Adipocyte (in vitro differentiated cells): ENCODE measurements around the gene DAB2IP.

Experiments
- DNase-seq: peaks from one replicate; pipeline ENCODE4 v3.0.0-alpha.2; 2015; ENCODE audit warnings: low read depth
- H3K27me3 ChIP-seq: replicated peaks from 2 replicates; pipeline ENCODE4 v1.7.0; 2013; ENCODE audit warnings: mild to moderate bottlenecking, low read length, moderate library complexity; ENCODE audit not compliant: control insufficient read depth, insufficient read depth
- H3K36me3 ChIP-seq: 2 replicates; pipeline ENCODE4 v1.7.0; 2013; ENCODE audit warnings: low read length, mild to moderate bottlenecking, moderate library complexity; ENCODE audit not compliant: control insufficient read depth, insufficient read depth, severe bottlenecking
- H3K4me1 ChIP-seq: 2 replicates; pipeline ENCODE4 v1.7.0; 2013; ENCODE audit warnings: mild to moderate bottlenecking, low read length, moderate library complexity; ENCODE audit not compliant: control insufficient read depth, insufficient read depth
- H3K4me3 ChIP-seq: 2 replicates; pipeline ENCODE4 v1.7.0; 2013; ENCODE audit warnings: mild to moderate bottlenecking, low read length, moderate library complexity
- H3K9ac ChIP-seq: 2 replicates; pipeline ENCODE4 v1.7.0; 2013; ENCODE audit warnings: mild to moderate bottlenecking, low read length, moderate library complexity
- H3K9me3 ChIP-seq: 2 replicates; pipeline ENCODE4 v1.7.0; 2013; ENCODE audit warnings: mild to moderate bottlenecking, low read length, moderate library complexity; ENCODE audit not compliant: control insufficient read depth

DAB2IP gene

DNA sequence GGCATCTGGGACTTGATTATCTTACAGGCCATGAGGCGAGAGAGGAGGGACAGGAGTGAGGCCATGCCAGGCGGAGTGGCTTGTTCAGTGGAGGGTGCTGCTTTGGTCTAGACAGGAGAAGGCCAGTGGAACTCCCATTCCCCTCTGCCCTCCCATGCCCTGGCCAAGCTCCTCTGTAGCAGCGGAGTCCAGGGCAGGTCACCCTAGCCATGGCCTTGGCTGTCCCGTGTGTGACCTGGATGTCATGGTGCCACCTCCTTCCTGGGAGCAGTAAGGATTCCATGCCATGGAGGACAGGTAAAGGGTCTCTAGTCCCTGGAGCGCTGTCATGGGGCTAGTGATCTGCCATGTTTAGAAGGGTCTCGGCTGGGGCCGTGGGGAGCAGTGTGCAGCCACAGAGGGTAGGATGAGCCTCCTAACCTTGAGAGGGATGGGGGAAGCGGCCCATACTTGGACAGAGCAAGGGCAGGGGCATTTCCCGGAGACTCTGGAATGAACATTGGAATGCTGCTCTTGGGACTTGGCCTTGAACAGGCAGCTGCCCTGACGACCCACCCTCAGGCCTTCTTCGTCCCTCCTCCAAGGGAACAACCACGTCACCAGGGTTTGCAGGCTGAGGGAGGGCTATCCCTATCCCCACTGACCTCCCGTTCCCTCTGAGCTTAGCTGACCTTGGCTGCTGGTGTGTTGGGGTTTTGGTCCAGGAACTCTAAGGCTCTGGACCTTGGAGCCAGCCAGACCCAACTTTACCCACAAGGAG is 100.4 kb downstream of the DAB2IP start:
- no peak overlapping the region for H3K4me3 ChIP-seq
- H3K9me3 ChIP-seq = no peaks in the 10 kb centered on the region
- H3K36me3 ChIP-seq = no peaks in the 10 kb centered on the region
- peaks cover 15% of the 10 kb centered on the region for H3K4me1 ChIP-seq
- H3K9ac ChIP-seq = no peak overlapping the region
- no peaks in the 10 kb centered on the region for H3K27me3 ChIP-seq
- DNase-seq = no peak

DNA sequence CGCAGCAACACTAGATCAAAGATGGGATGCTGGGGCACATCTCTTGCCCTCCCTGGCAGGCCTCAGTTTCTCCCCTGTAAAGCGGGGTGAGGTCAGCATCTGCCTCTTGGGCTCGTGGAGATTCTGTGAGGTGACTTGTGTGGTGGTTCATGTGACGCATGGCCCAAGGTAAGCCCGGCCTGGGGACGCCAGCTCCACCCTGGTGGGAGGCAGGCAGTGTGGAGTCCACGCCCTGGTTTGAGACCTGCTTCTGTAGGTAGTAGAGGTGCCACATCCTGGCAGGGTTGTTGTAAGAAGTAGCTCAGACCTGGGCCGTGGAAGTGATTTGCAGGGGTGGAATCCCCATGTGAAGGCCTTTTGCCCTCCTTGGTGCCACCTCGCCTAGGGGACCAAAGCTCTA is 101.5 kb downstream of the DAB2IP start:
- H3K27me3 ChIP-seq = no peaks in the 10 kb centered on the region
- H3K9me3 ChIP-seq = no peaks in the 10 kb centered on the region
- no peaks in the 10 kb centered on the region for H3K36me3 ChIP-seq
- H3K4me3 ChIP-seq = no peak overlapping the region
- peaks cover 15% of the 10 kb centered on the region for H3K4me1 ChIP-seq
- H3K9ac ChIP-seq = no peak overlapping the region
- no peak for DNase-seq

- Histone ChIP-seq H3K9ac (no peak overlapping the region), H3K27me3 (no peaks in the 10 kb centered on the region), H3K4me3 (no peak overlapping the region), H3K9me3 (no peaks in the 10 kb centered on the region), H3K4me1 (peaks cover 5% of the 10 kb centered on the region), H3K36me3 (peaks cover 2% of the 10 kb centered on the region)
- DNase-seq = no peak
Observed at GRCh38 chr9:121753802-121754654, 102.6 kb downstream of the DAB2IP start.

GRCh38 chr9:121754655-121755436 is 103.4 kb downstream of the DAB2IP start:
- no peaks in the 10 kb centered on the region for H3K4me1 ChIP-seq
- H3K9ac ChIP-seq = no peak overlapping the region
- H3K9me3 ChIP-seq = no peaks in the 10 kb centered on the region
- no peaks in the 10 kb centered on the region for H3K27me3 ChIP-seq
- no peak overlapping the region for H3K4me3 ChIP-seq
- H3K36me3 ChIP-seq = peaks cover 9% of the 10 kb centered on the region
- DNase-seq = no peak

DNA sequence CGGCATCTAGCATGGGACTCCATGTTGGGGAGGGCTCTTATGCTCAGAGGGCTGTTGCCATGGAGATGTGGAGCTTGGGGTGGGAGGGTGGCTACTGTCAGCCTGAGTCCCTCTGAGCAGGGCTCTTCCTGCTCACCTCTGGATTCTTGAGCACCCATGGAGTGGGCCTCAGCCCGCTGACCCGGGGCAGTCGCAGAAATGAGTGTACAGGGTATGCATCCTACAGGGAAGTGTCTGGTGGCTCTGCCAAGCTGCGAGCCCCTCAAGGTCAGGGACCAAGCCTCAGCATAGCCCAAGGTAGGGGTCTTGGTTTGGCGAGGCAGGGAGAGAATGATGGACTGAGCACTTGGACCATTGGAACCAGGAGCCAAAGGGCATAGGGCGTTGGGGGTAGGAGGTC is 104.1 kb downstream of the DAB2IP start:
- Histone ChIP-seq H3K9me3 (no peaks in the 10 kb centered on the region), H3K36me3 (peaks cover 16% of the 10 kb centered on the region), H3K27me3 (no peaks in the 10 kb centered on the region), H3K4me3 (no peak overlapping the region), H3K4me1 (no peaks in the 10 kb centered on the region), H3K9ac (no peak overlapping the region)
- DNase-seq = no peak

- Histone ChIP-seq H3K27me3 (no peaks in the 10 kb centered on the region), H3K36me3 (peaks cover 21% of the 10 kb centered on the region), H3K9ac (no peak overlapping the region), H3K9me3 (no peaks in the 10 kb centered on the region), H3K4me3 (no peak overlapping the region), H3K4me1 (no peaks in the 10 kb centered on the region)
- no peak for DNase-seq
Observed at GRCh38 chr9:121756474-121757280, 105.2 kb downstream of the DAB2IP start.

GRCh38 chr9:121757281-121757585 is 105.8 kb downstream of the DAB2IP start:
- H3K27me3 ChIP-seq = no peaks in the 10 kb centered on the region
- no peak overlapping the region for H3K9ac ChIP-seq
- DNase-seq = no peak
- H3K9me3 ChIP-seq = no peaks in the 10 kb centered on the region
- H3K4me1 ChIP-seq = no peaks in the 10 kb centered on the region
- peaks cover 21% of the 10 kb centered on the region for H3K36me3 ChIP-seq
- H3K4me3 ChIP-seq = no peak overlapping the region

GRCh38 chr9:121758693-121759092 is 107.3 kb downstream of the DAB2IP start:
- peaks cover 21% of the 10 kb centered on the region for H3K36me3 ChIP-seq
- H3K9me3 ChIP-seq = no peaks in the 10 kb centered on the region
- H3K9ac ChIP-seq = no peak overlapping the region
- no peaks in the 10 kb centered on the region for H3K4me1 ChIP-seq
- no peak overlapping the region for H3K4me3 ChIP-seq
- H3K27me3 ChIP-seq = no peaks in the 10 kb centered on the region
- no peak for DNase-seq

DNA sequence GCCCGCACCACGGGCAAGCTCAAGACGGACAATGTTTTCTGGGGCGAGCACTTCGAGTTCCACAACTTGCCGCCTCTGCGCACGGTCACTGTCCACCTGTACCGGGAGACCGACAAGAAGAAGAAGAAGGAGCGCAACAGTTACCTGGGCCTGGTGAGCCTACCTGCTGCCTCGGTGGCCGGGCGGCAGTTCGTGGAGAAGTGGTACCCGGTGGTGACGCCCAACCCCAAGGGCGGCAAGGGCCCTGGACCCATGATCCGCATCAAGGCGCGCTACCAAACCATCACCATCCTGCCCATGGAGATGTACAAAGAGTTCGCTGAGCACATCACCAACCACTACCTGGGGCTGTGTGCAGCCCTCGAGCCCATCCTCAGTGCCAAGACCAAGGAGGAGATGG is 108.6 kb downstream of the DAB2IP start:
- H3K27me3 ChIP-seq = no peaks in the 10 kb centered on the region
- H3K9ac ChIP-seq = no peak overlapping the region
- H3K4me1 ChIP-seq = peaks cover 5% of the 10 kb centered on the region
- no peaks in the 10 kb centered on the region for H3K9me3 ChIP-seq
- peaks cover 24% of the 10 kb centered on the region for H3K36me3 ChIP-seq
- H3K4me3 ChIP-seq = no peak overlapping the region
- DNase-seq = no peak

DNA sequence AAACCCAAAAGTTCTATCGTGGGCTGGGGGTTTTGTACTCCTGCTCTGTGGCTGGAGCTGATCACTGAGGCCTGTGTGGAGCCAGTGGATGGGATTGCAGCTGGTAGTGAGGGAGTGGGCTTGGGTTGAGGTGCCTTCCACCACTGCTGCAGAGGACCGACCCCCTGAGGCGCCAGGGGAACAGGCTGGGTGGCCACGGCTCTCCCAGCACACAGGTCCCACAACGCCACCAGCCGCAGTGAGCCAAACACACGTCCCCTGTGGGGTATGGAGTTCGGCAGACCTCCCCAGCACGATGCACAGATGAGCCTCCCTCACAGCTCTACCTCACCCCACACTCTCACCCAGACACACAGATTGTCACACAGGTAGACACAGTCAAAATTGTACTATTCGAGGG is 109.1 kb downstream of the DAB2IP start:
- Histone ChIP-seq H3K36me3 (peaks cover 24% of the 10 kb centered on the region), H3K9me3 (no peaks in the 10 kb centered on the region), H3K4me3 (no peak overlapping the region), H3K27me3 (no peaks in the 10 kb centered on the region), H3K4me1 (peaks cover 10% of the 10 kb centered on the region), H3K9ac (no peak overlapping the region)
- DNase-seq = no peak
